ENCODE results near the gene TIAL1. TPM values are rescaled to one million over a fixed set of nuclear protein-coding genes. Genes with fewer than 3 reads are reported as not detected.
"Not testable (repeated sequence)": the region's sequence is repeated elsewhere in the genome, so short reads cannot be mapped to it uniquely, and the experiment has no call there.

TIAL1 gene
- total and polyA plus RNA-seq, 7 donors, result 29.4 to 132 (median 68.3) TPM

- H3K4me3 ChIP-seq, result no peak overlapping the region
- WGBS, 2 donors, result 96% methylated on average over 6 of the region's 6 CpGs
- H3K27me3 ChIP-seq, result no peaks in the 10 kb centered on the region
- intact Hi-C loops (cut with DNase I), result no loop called here
- H3K36me3 ChIP-seq, result no peaks in the 10 kb centered on the region
- TF ChIP-seq POLR2A (IDR thresholded peaks at IDR 0.05) (no peak), EP300 (IDR thresholded peaks at IDR 0.05) (no peak), POLR2AphosphoS5 (IDR thresholded peaks at IDR 0.05) (no peak)
- TF ChIP-seq, protein P1, sequence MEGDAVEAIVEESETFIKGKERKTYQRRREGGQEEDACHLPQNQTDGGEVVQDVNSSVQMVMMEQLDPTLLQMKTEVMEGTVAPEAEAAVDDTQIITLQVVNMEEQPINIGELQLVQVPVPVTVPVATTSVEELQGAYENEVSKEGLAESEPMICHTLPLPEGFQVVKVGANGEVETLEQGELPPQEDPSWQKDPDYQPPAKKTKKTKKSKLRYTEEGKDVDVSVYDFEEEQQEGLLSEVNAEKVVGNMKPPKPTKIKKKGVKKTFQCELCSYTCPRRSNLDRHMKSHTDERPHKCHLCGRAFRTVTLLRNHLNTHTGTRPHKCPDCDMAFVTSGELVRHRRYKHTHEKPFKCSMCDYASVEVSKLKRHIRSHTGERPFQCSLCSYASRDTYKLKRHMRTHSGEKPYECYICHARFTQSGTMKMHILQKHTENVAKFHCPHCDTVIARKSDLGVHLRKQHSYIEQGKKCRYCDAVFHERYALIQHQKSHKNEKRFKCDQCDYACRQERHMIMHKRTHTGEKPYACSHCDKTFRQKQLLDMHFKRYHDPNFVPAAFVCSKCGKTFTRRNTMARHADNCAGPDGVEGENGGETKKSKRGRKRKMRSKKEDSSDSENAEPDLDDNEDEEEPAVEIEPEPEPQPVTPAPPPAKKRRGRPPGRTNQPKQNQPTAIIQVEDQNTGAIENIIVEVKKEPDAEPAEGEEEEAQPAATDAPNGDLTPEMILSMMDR (IDR thresholded peaks at IDR 0.05), result no peak
- no peaks in the 10 kb centered on the region for H3K4me1 ChIP-seq
- DNase-seq, result no peak
- H3K9me3 ChIP-seq, result no peaks in the 10 kb centered on the region
- H3K27ac ChIP-seq, result no peak overlapping the region
Measured at GRCh38 chr10:119625570-119626280, 29.0 kb upstream of the TIAL1 start.

GRCh38 chr10:119621078-119621384 lies 24.3 kb upstream of the TIAL1 start:
- TF ChIP-seq EP300 (IDR thresholded peaks at IDR 0.05), result no peak
- TF ChIP-seq, protein P1 (IDR thresholded peaks at IDR 0.05), result no peak
- no peak for TF ChIP-seq POLR2A (IDR thresholded peaks at IDR 0.05)
- TF ChIP-seq POLR2AphosphoS5 (IDR thresholded peaks at IDR 0.05), result no peak
- no peak for DNase-seq
- Histone ChIP-seq H3K4me1 (peaks cover 0 to 9% (median 0%) of the 10 kb centered on the region in 4 donors), H3K9me3 (no peaks in the 10 kb centered on the region), H3K27me3 (no peaks in the 10 kb centered on the region), H3K36me3 (no peaks in the 10 kb centered on the region), H3K27ac (no peak overlapping the region), H3K4me3 (no peak overlapping the region)
- intact Hi-C loops (cut with DNase I), result no loop called here
- WGBS, 2 donors, result 87 to 88% methylated on average over 3 of the region's 3 CpGs

DNA sequence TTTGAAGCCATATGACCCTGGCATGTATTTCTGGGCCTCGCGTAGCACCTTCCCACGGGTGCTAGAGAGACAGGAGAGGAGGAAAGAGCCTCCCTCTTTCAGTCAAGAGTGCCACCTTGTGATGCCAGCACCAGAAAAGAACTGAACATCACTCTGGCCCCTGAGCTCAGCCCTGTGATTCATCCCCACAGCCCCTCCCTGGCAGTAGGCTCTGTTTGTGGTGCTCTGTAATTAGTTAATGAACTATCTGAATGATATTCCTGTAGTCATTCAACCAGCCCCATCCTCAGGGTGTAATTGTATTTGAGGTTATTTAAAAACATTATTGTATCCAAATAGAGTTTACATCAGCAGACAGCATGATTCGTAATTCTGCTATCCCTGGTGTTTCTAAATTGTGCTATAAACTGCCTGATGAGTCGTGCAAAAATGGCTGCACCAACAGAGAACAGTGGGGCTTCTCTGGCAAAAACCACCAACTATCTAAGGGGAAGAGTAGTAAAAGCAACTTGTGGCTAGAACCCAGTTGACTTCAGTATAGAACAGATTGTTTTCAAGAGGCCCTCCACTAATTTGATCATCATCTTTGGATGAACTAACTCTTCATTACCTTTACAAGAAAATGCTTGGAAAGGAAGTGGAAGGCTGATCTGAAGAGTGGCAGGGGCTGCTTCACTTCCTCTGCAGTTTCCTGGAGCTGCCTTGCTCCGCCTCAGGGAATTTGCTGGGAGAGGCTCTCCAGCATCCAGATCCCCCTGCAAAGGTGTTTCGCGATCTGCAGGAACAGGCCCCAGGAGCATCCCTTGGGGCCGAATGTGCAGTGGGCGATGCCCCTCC lies 23.7 kb upstream of the TIAL1 start:
- DNase-seq, result no peak
- Histone ChIP-seq H3K27me3 (no peaks in the 10 kb centered on the region), H3K36me3 (no peaks in the 10 kb centered on the region), H3K4me3 (no peak overlapping the region), H3K9me3 (no peaks in the 10 kb centered on the region), H3K27ac (no peak overlapping the region), H3K4me1 (peaks cover 0 to 9% (median 0%) of the 10 kb centered on the region in 4 donors)
- whole genome bisulfite sequencing, 2 donors, result 76 to 80% methylated on average over 10 of the region's 10 CpGs
- no peak for TF ChIP-seq POLR2AphosphoS5 (IDR thresholded peaks at IDR 0.05)
- no peak for TF ChIP-seq EP300 (IDR thresholded peaks at IDR 0.05)
- TF ChIP-seq, protein P1 (IDR thresholded peaks at IDR 0.05), result no peak
- no peak for TF ChIP-seq POLR2A (IDR thresholded peaks at IDR 0.05)
- intact Hi-C loops (cut with DNase I), result no loop called here

DNA sequence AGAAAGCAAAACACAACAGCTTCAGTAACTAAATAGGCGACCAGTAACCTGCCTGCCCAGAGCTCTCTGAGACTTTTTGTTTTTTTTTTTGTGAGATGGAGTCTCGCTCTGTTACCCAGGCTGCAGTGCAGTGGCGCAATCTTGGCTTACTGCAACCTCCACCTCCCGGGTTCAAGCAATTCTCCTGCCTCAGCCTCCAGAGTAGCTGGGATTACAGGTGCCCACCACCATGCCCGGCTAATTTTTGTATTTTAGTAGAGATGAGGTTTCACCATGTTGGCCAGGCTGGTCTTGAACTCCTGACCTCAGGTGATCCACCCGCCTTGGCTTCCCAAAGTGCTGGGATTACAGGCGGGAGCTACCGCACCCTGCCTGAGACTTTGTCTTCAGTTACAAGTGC lies 23.0 kb upstream of the TIAL1 start:
- 93% methylated on average over 8 of the region's 8 CpGs for WGBS, 2 donors
- intact Hi-C loops (cut with DNase I), result not testable (repeated sequence)

DNA sequence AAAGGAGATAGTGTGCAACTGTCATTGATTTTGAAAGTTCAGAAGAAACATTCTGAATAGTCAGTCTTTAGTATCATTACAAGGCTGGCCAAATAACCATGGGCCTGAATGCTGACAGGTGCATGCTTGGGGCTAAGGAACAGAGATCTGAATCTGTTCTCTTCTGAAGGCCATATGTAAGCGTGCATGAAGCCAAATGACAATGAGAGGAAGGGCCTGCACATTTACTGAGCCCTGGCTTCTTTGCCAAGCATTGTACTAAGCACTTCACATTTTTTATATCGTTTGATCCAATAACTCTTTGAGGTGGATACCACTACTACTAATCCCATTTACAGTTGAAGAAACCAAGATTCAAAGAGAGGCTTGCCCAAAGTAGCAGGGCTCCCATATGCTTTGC lies 22.5 kb upstream of the TIAL1 start:
- Histone ChIP-seq H3K9me3 (no peaks in the 10 kb centered on the region), H3K4me1 (peaks cover 0 to 9% (median 0%) of the 10 kb centered on the region in 4 donors), H3K27ac (peak overlapping the region in 2 of 4 donors; percentile 5 to 27), H3K4me3 (no peak overlapping the region), H3K27me3 (no peaks in the 10 kb centered on the region), H3K36me3 (no peaks in the 10 kb centered on the region)
- TF ChIP-seq, protein P1 (IDR thresholded peaks at IDR 0.05), result no peak
- TF ChIP-seq POLR2AphosphoS5 (IDR thresholded peaks at IDR 0.05) (no peak), EP300 (IDR thresholded peaks at IDR 0.05) (no peak), POLR2A (IDR thresholded peaks at IDR 0.05) (no peak)
- 76 to 80% methylated on average over 2 of the region's 2 CpGs for WGBS, 2 donors
- no peak for DNase-seq
- intact Hi-C loops (cut with DNase I), result no loop called here

More for the DNA sequence above, 23.0 kb upstream of the TIAL1 start:
- not testable (repeated sequence) for H3K4me1 ChIP-seq, H3K27me3 ChIP-seq, H3K9me3 ChIP-seq, H3K36me3 ChIP-seq, H3K27ac ChIP-seq, H3K4me3 ChIP-seq, DNase-seq
